Measurements from ENCODE around the gene DGKA. TPM values are rescaled to one million over a fixed set of nuclear protein-coding genes. Genes with fewer than 3 reads are reported as not detected.

DGKA gene
- total RNA-seq, 1 donor from 2014 or later = 9.5 TPM

DNA sequence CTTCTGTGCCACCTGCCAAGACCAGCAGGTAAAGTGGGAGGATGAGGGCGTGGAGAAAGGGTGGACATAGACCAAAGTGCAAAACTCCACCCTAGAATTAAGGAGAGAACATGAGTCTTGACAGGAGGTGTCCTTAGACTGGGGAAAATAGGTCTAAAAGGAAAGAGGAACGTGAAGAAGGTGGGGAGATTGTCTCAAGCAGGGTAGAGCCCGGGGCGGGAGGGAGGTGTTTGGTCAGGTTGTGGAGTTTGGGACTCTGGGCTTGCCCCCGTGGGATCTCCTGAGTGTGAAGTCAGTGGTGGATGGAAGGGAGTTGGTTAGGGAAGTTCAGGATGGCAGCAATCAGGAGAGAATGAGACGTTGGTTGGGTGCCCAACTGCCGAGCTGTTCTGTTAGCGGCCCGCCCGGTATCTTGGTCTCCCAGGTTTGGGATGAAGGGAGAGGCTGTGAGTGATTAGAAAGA is 386 bp downstream of the DGKA start:
- DNase-seq (ENCODE audit: low read depth in 2 of 2) = peak in 1 of 2 donors; percentile 16

DNA sequence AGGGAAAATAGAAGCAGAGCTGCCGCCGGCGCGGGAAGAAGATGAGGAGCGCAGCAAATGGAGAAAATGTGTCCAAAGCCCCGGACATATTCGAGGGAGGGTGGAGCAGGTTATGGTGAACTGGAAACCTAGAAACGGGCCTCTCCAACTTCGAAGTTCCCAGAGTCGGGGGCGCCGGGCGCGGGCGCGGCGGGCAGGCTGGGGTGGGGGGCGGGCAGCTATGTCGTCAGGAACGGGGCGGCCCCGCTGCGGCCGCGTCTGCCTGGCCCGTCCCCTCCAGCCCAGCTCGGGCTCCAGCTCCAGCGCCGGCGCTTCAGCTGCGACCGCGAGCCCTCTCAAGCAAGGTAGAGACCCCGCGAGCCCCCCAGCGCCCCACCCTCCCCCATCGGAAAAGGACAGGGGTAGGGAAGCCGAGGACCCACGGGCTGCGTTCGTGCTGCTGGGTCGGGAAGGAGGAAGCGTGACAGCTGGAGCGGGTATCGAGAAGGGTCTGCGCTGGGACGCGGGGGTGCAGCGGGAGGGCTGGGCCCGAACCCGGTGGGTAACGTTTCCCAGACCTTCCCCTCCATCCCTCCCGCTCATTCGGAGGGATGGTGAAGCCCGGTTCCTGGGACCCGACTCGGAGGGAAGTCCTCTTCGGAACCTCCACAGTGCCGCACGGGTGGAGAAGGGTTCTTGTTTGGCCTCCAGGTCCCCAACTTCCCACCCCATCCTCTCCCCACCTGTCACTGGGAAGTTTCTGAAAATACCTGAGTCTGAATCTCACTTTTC is 1.0 kb downstream of the DGKA start:
- DNase-seq (ENCODE audit: low read depth in 2 of 2) = peak; percentile 65 to 71

DNA sequence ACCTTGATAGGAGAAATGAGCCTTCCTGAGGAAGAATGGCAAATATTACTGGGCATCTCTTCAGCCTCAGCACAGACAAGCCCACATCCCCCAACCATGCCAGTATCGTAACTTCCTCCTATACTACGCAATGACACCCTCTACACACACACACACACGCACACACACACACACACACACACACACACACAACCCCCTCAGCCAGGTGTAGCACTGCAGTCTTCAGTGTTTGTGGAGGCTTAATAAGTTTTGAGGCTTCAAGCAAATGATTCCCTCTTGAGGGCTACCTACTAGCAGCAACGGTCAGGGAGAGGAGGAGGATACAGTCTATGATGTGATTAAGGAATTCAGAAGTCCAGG is 1.6 kb downstream of the DGKA start:
- peak; percentile 63 to 71 for DNase-seq (ENCODE audit: low read depth in 2 of 2)

DNA sequence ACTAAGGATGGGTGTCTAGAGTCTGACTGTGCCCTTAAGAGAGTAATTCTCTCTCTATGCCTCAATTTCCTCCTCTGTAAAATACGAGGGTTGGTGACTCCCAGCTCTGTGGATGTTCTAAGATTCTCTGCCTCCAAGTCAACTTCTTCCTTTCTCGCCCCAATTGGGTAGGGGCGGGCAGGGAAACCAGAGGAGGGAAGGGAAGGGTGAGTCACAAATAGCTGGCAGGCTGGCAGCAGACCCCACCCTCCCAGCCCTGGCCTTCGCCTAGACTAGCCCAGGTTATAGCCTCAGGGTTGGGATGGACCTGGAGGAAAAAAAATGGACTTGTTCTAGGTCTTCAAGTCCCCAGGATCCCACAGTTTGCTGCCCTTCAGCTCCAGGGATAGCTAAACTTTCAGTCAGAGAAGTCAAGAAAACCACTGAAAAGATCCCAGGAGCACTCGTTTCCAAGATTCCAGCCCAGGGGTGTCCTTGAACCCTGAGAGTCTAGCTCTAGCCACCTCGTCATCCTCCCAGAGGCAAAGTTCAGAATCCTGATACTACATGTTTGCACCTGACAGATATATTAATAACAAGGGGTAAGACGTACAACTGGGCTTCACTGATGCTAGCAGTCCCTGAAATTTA is 2.3 kb downstream of the DGKA start:
- peak in 1 of 2 donors; percentile 60 for DNase-seq (ENCODE audit: low read depth in 2 of 2)

DNA sequence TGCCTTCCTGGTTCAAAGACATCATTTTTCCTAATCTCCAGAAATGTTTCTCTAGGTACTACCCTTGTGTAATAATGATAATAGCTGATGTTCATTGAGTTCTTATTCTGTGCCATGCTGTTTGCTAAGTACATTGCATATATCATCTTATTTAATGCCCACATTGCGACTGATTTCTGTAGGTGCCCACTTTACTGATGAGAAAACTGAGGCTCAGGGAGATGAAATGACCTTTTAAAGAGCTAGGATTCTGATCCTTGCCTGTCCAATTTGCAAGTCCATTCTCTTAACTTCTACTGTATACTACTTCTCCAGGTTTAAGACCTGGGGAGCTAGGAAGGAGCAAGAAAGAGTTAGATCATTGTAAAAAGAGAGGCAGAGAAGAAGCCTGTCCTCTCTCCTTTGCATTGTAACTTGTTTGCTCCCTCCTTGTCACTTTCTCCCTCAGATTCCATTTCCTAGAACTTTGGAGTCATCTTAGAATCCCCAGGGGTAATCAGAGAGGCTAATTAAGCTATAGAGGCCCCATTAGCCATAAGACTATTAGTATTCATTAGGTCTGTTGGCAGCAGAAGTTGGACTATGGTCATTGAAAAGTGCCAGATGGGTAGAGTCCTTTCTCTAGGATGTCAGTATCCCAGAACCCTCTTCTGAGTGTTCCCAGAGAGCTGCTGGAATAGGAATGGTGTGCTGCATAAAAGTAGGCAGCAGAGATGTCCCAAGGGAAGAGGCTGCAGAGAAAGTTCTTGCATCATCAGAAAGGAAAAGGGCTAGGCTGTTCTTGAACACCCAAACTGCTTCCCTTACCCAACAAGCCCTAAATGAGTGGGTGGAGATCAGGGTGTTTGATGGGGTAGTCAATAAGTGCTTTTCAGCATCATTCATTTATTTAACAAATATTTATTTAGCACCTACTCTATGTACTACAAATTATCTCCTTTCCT is 3.1 kb downstream of the DGKA start:
- no peak for DNase-seq (ENCODE audit: low read depth in 2 of 2)

DNA sequence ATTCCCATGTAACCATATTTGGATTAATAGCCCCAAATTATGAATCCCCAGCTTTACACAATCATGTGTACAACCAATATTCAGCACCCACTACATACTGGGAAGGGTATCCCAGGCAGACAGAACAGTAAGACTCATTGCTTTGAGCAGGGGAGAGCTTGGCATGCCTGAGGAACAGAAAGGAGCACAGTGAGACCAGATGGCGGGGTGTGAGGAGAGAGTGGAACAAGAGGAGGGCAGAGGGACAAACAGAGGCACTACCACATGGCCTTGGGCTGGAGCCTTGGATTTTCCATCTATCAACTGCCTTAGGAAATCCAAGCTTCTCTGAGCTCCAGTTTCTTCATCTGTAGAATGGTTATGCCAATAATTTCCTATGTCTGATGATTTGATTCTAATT is 3.8 kb downstream of the DGKA start:
- DNase-seq (ENCODE audit: low read depth in 2 of 2) = no peak

DNA sequence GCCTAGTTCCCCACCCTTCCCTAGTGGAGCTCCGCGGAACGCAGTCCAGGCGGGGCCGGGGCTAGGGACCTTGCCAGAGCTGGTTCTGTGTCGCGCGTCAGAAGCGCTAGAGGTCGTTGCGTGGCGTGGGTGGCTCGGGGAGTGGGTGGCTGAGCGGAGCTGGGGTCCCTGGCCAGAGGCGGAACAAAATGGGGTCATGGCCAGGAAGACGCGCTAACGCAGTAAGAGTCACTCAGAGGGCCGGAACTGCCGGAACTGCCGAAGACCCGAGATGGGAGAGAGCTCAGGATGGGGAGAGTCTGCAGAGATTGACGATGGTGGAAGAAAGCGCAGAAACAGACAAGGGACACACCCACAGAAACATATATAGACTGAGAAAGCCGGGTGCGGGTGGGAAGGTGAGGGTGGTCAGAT is 4.8 kb downstream of the DGKA start:
- peak in 1 of 2 donors; percentile 41 for DNase-seq (ENCODE audit: low read depth in 2 of 2)

DNA sequence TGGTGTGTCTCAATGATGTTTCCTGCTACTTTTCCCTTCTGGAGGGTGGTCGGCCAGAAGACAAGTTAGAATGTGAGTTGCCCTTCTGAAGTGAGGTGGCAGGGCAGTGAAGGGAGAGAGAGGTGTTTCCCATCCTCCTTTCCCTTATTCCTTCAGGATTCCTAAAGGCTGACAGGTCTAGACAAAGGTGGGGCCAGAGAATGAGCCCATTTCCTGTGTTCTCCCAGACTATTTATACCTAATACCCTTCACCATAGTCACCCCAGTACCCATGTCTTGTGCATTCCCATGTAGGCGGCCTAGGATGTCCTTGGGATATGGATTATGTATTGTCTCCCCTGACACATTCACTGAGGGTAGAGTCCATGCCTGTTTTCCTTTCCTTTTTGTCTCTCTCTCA is 7.0 kb downstream of the DGKA start:
- DNase-seq (ENCODE audit: low read depth in 2 of 2) = no peak

DNA sequence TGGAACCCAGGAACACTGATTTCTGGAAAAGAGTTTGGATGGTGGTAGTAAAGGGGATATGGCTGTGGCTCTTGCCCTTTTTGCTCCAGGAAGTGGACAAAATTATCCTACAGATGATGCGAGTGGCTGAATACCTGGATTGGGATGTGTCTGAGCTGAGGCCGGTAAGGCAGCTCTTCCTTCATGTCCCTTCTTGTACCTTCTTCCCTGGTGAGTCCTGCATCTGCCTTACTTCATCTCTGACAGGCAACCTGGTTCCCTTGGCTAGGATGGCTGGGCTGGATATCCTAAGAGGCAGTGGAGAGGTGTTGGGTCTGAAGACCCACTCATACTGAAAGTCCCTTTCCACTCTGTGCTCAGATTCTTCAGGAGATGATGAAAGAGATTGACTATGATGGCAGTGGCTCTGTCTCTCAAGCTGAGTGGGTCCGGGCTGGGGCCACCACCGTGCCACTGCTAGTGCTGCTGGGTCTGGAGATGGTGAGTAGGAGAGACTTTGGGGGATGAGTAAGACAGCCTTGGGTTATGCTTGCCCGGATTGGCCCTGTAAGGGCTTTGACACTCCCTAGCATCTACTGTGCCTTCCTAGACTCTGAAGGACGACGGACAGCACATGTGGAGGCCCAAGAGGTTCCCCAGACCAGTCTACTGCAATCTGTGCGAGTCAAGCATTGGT is 8.0 kb downstream of the DGKA start:
- DNase-seq (ENCODE audit: low read depth in 2 of 2) = no peak

DNA sequence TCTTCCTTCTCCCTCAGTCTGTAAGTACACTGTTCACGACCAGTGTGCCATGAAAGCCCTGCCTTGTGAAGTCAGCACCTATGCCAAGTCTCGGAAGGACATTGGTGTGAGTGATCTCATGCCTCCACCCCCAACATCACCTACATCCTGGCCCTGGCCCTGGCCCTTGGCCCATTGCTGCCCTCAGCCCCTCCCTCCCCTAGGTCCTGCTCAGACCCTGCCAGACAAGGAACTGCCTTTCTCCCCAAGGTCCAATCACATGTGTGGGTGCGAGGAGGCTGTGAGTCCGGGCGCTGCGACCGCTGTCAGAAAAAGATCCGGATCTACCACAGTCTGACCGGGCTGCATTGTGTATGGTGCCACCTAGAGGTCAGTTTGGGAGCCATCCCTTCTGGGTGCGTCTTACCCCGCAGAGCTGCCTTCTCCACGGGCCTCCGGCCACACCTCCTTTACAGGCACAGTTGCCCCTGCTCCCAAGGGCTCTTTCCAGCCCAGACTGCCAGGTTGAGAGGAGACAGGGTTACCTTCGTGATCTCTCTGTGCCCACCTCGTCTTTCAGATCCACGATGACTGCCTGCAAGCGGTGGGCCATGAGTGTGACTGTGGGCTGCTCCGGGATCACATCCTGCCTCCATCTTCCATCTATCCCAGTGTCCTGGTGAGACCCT is 9.2 kb downstream of the DGKA start:
- peak; percentile 86 to 93 for DNase-seq (ENCODE audit: low read depth in 2 of 2)

DNA sequence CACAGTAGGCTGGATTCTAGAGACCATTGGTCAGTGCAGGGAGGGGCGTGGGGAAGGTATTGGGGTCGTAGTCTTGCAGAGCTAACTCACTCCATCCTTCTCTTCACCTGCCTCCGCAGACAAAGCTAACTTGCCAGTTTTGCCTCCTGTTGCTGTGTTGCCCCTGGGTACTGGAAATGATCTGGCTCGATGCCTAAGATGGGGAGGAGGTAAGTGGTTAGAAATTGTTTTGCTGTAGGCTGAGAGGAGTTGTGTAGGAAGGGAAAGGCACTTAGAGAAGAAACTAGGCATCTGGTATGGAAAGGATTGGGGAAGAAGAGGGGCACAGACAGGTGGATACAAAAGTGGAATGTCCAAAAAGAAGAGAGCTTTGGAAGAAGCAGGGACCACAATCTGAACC is 11.1 kb downstream of the DGKA start:
- DNase-seq (ENCODE audit: low read depth in 2 of 2) = no peak

DNA sequence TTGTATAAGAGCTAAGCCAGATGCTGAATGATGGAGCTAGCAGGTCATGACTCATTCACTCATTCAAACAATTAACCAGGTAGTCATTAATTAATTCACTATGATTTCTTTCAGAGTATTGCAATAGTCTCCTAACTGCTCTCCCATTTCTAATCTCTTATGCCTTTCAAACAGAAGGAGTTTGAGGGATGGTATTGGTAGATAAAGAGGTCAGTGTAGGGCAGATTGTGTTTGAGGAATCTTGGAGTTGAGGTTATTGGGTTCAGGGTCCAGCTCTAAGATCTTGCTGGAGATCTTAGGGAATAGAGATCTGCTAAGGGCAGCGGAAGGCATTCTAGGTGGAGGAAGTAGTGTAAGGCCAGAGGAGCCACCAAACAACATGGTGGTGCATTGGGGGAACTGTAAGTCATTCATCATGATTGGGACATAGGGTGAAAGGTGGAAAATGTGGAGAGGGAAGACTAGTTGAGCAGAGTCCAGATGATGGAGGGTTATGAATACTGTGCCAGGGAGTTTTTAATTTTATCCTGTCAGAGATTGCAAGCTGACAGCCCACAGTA is 11.7 kb downstream of the DGKA start:
- DNase-seq (ENCODE audit: low read depth in 2 of 2) = no peak

DNA sequence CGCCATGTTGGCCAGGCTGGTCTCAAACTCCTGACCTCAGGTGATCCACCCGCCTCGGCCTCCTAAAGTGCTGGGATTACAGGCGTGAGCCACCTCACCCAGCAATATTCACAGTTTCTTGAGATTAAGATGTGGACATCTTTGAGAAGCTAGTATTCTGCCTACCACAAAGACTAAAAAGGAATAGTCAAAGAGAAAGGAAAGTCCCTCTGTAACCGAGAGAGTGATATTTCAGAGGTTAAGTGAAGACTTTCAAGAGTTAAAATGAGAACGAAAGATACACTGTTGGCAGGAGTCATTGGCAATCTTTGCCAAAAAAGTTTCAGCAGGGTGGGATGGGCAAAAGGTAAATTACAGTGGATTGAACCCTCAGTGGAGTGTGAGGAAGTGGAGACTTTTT is 15.6 kb downstream of the DGKA start:
- no peak for DNase-seq (ENCODE audit: low read depth in 2 of 2)

DNA sequence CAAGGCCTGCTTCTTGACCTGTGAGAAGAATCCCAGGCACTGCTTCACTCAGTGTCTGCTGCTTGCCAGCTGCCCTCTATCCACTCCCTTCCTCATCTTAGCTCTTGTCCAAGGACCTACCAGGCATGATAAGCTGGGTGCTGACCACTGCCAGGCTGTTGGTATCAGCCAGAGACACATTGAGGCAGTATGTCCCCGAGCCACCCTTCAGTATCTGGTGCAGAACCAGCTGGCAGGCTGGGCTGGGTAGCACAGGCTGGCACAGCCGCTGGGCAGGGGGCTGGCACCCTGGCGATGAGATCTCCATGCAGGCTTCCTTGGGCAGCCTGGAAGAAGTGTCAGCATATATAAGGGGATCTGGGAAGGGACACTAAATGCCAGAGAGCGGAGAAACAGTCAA is 24.4 kb downstream of the DGKA start:
- DNase-seq (ENCODE audit: low read depth in 2 of 2) = no peak

DNA sequence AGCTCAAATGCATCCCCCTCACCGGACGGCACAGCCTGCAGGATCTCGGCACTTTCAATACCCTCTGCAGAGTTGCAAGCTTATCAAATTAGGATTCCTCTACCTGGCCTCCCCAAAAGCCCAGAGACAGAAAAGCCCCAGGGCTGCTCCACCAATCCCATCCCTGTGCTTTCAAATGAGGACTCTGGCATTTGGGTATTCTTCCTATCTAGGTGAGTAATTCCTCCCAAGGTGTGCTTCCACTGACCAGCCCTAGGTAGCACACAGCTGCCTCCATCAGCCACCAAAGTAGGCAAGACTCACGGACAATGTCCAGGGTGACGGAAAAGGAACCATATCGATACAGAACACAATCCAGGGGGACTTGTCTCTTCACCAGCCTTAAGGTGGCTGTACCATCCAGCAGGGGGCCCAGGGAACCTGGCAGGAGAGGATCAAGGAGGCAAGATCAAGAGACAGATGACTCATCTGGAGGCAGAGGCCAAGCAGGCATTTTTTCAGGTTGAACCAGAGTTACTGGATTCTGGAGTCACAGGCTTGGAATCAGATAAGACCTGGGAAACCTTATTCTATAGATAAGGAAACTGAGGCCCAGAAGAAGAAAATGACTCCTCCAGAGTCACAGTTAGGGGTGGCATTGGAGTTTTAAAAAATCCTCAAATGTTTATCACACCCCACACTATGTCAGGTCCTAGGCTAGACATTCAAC is 25.0 kb downstream of the DGKA start:
- peak in 1 of 2 donors; percentile 59 for DNase-seq (ENCODE audit: low read depth in 2 of 2)

DNA sequence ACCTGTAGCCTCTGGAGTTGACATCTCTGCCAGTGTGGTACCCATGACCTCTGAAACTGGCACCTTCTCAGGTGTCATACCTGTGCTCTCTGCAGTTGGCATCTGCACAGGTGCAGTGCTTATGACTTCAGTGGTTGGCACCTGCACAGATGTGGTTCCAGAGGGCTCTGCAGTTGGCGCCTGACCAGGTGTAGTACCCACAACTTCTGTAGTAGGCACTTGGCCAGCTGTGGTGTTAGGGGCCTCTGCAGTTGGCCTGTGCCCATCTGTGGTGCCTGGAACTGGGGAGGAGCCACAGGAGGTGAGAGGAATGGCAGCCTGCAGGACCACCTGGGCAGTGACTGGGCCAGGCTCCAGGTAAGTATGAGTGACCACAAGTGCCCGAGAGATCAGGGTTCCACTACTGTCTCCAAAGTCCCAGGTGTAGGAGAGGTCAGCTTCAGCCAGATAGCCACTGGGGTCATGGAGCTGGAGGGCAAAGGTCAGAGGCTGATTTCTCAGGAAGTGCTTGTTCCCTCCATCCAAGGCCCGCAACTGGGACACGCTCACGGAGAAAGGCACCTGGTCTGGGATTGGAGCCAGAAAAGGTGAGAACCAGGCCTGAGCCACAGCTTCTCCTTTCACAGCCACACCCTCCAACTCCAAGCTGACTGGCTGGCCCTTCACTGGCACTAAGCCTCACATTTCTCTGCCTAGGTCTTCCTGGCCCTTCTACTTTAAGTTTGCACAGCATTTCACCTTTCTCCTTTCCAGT is 26.3 kb downstream of the DGKA start:
- DNase-seq (ENCODE audit: low read depth in 2 of 2) = no peak

DNA sequence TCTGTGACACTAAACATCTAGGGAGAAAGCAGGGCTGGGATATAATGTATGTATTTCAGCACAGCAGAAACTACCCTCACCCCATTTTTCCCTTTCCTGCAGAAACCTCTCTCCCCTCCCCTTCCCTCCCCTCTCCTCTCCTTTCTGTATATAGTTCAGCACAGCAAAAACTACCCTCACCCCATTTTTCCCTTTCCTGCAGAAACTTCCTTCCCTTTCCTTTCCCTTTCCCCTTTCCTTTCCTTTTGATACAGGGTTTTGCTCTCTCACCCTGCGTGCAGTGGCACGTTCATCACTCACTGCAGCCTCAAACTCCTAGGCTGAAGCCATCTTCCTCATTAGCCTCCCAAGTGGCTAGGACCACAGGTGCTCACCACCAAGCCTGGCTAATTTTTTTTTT is 32.8 kb downstream of the DGKA start:
- DNase-seq (ENCODE audit: low read depth in 2 of 2) = no peak

DNA sequence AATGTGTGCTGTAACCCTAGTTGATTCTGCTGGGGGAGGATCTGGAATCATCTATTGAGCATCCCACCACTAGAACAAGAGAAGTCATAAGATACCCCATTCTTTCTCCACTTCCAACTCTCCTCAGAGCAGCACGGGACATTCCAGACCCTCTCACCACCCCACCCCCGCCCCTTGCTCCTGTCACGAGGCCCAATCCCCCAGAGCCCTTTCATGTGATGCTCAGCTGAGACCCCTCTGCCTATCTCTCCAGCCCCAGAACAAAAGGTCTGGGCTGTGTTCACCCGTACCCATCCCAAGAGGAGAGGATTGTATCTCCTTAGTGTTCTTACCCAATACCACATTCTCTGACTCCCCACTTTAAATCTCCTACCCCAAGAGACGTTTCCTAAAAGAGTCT is 34.3 kb downstream of the DGKA start:
- DNase-seq (ENCODE audit: low read depth in 2 of 2) = no peak

DNA sequence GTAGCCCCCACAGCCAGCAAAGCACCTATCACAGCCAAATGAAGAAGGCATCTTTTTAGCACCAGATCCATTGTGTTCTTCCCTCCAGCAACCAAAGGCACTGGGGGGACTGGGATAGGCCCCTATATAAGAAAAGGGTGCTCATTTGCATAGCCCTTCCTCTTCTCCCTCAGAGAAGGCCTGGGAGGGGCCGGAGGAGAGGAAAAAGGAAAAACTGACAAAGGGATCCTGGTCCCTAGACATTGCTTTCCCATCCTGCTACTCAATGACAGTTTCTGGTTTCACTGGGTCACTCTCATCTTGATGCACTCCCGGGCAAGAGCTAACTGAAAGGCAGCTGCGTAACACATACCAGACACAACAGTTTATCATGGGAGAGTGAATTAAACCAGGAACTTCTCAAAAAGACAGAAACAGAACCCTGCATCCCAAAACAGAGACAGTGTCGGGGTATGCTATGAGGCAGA is 35.0 kb downstream of the DGKA start, which contains the start of gene PMEL:
Gene PMEL (minus strand): TSS at position 102 of the 467 bp plus-strand sequence. CDS start 31 bp downstream, at position 71.
- DNase-seq (ENCODE audit: low read depth in 2 of 2) = no peak
